ENCODE data around the gene CD2.

DNA sequence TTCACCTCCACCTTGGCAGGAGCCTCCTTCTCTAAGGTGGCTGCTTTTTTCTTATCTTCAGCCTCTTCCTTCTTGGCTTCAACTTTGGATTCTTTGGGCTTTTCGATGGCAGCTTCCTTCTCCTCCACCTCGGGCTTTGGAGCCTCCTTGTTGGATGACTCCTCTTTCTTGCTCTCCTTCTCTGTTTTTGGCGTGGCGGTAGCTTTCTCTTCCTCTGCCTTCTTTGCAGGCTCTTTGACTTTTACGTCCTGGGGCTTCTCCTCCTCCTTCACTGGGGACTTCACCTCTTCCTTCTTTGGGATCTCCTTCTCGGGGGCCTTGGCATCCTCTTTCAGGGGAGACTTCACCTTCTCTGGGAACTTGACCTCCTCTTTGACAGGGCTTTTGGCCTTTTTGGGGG, 13.9 kb upstream of the CD2 start:
- TF ChIP-seq, protein P1, sequence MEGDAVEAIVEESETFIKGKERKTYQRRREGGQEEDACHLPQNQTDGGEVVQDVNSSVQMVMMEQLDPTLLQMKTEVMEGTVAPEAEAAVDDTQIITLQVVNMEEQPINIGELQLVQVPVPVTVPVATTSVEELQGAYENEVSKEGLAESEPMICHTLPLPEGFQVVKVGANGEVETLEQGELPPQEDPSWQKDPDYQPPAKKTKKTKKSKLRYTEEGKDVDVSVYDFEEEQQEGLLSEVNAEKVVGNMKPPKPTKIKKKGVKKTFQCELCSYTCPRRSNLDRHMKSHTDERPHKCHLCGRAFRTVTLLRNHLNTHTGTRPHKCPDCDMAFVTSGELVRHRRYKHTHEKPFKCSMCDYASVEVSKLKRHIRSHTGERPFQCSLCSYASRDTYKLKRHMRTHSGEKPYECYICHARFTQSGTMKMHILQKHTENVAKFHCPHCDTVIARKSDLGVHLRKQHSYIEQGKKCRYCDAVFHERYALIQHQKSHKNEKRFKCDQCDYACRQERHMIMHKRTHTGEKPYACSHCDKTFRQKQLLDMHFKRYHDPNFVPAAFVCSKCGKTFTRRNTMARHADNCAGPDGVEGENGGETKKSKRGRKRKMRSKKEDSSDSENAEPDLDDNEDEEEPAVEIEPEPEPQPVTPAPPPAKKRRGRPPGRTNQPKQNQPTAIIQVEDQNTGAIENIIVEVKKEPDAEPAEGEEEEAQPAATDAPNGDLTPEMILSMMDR (IDR thresholded peaks at IDR 0.05), result no peak
- no peak for TF ChIP-seq POLR2A (IDR thresholded peaks at IDR 0.05)

Measured in uterus (tissue), 2 donors.